HepG2 (cell line): ENCODE results near the gene SMIM29. TPM values are rescaled to one million over a fixed set of nuclear protein-coding genes. Genes with fewer than 3 reads are reported as not detected.

Source experiments
- ATAC-seq: fragments of 200-7000 bp; cut with Tn5 transposase; 3 replicates; pipeline ENCODE4 v1.9.1; 2020; ENCODE audit warnings: mild to moderate bottlenecking, moderate library complexity
- BruUV-seq: library from RNA; stranded (reverse); fragments of 400-500 nt; replicated peaks from 2 replicates; lab custom pipeline; 2021; lab: Mats Ljungman, UMichigan
- CTCF ChIA-PET: fragments of 300-600 bp; formaldehyde crosslinking; extraction: SDS; loops from one replicate; lab custom pipeline; 2021; ENCODE audit warnings: low total read pairs, inconsistent platforms, low intra/inter-chr PET ratio; lab: Yijun Ruan, JAX
- POLR2A ChIA-PET: fragments of 350-600 bp; sonication (Branson Sonifier 250); formaldehyde crosslinking; loops from one replicate; lab custom pipeline; 2020; ENCODE audit warnings: antibody characterized with exemption, inconsistent platforms; lab: Yijun Ruan, JAX
- DNase-seq: peaks from one replicate; pipeline ENCODE4 v3.0.0-alpha.2; 2015; ENCODE audit warnings: low spot score
- FAIRE-seq: peaks from 3 replicates; lab custom pipeline; 2011; peaks lifted over from hg19 to GRCh38; lab: Jason Lieb, UNC
- H2AFZ ChIP-seq: one replicate; pipeline ENCODE4 v1.6.1; 2011; ENCODE audit warnings: low read length, inconsistent platforms
- H3K27ac ChIP-seq: fragments of 300-600 bp; 3 replicates; pipeline ENCODE4 v1.8.0; 2011; ENCODE audit warnings: mixed run types, mild to moderate bottlenecking, mixed read lengths, low read length, inconsistent platforms; ENCODE audit not compliant: insufficient read depth; ENCODE audit errors: extremely low read length
- H3K27me3 ChIP-seq, 2 experiments: fragments of 200-600 bp in 1 of 2; 2 replicates in 1 of 2; 3 replicates in 1 of 2; pipeline versions ENCODE4 v1.6.0 to v1.8.0; 2011; ENCODE audit warnings: low read length in 2 of 2, mild to moderate bottlenecking in 2 of 2, moderate library complexity in 2 of 2, inconsistent platforms in 1 of 2; ENCODE audit not compliant: insufficient read depth in 2 of 2, control insufficient read depth in 1 of 2
- H3K36me3 ChIP-seq, 2 experiments: fragments of 200-600 bp in 1 of 2; replicated peaks in 1 of 2; 2 replicates in 1 of 2; 3 replicates in 1 of 2; pipeline versions ENCODE4 v1.5.1 to v1.8.0; 2011; ENCODE audit warnings: low read length in 2 of 2, inconsistent platforms in 1 of 2; ENCODE audit not compliant: insufficient read depth in 2 of 2, control insufficient read depth in 1 of 2
- H3K4me1 ChIP-seq: 2 replicates; pipeline ENCODE4 v1.5.1; 2012; ENCODE audit warnings: low read length, inconsistent platforms; ENCODE audit not compliant: insufficient read depth
- H3K4me2 ChIP-seq: 2 replicates; pipeline ENCODE4 v1.6.0; 2011; ENCODE audit warnings: low read depth, low read length, inconsistent platforms
- H3K4me3 ChIP-seq, 3 experiments: fragments of 200-600 bp in 1 of 3; sonication (generic), shearing (Covaris generic) in 1 of 3; replicated peaks in 1 of 3; 2 replicates each; pipeline ENCODE4 v1.5.1; 2011 to 2016; ENCODE audit warnings: low read length in 3 of 3, inconsistent platforms in 2 of 3, low read depth in 2 of 3, mild to moderate bottlenecking in 2 of 3, control low read depth in 1 of 3, mixed read lengths in 1 of 3; ENCODE audit not compliant: insufficient read depth in 1 of 3
- H3K79me2 ChIP-seq: one replicate; pipeline ENCODE4 v1.6.1; 2011; ENCODE audit warnings: low read length, inconsistent platforms; ENCODE audit not compliant: insufficient read depth
- H3K9ac ChIP-seq: 2 replicates; pipeline ENCODE4 v1.6.0; 2011; ENCODE audit warnings: mild to moderate bottlenecking, low read depth, low read length, inconsistent platforms; ENCODE audit not compliant: insufficient read depth
- H3K9me3 ChIP-seq: 2 replicates; pipeline ENCODE4 v1.5.1; 2012; ENCODE audit warnings: mild to moderate bottlenecking, low read length
- H4K20me1 ChIP-seq: 2 replicates; pipeline ENCODE4 v1.6.0; 2011; ENCODE audit warnings: inconsistent platforms, mild to moderate bottlenecking, low read length, moderate library complexity; ENCODE audit not compliant: insufficient read depth
- E2F1 ChIP-seq: sonication (generic); formaldehyde crosslinking; IDR thresholded peaks from 2 replicates; pipeline ENCODE4 v1.5.0; 2020; ENCODE audit warnings: missing genetic modification reagents
- SOX13 ChIP-seq, 3 experiments: fragments of 450-650 bp in 1 of 3; sonication (generic) in 1 of 3; formaldehyde crosslinking in 1 of 3; IDR thresholded peaks in 2 of 3; conservative IDR thresholded peaks in 1 of 3; 2 replicates each; pipeline versions ENCODE4 v1.5.0 to v1.6.1; 2016 to 2020; ENCODE audit warnings: antibody characterized with exemption in 1 of 3, mild to moderate bottlenecking in 1 of 3, missing compliant biosample characterization in 1 of 3, missing genetic modification reagents in 1 of 3, moderate library complexity in 1 of 3
- ZBTB40 ChIP-seq, 2 experiments: fragments of 450-650 bp in 1 of 2; sonication (generic) in 1 of 2; formaldehyde crosslinking in 1 of 2; IDR thresholded peaks; 2 replicates each; pipeline versions ENCODE4 v1.6.1 to v1.8.0; 2016 to 2022; ENCODE audit warnings: antibody characterized with exemption in 1 of 2, mild to moderate bottlenecking in 1 of 2, missing genetic modification reagents in 1 of 2
- ZEB1 ChIP-seq: IDR thresholded peaks from 2 replicates; pipeline ENCODE4 v1.6.1; 2012; ENCODE audit warnings: mild to moderate bottlenecking, low read depth, inconsistent platforms; ENCODE audit not compliant: insufficient replicate concordance
- ZNF275 ChIP-seq: sonication (generic); formaldehyde crosslinking; IDR thresholded peaks from 2 replicates; pipeline ENCODE4 v1.8.0; 2022; ENCODE audit warnings: missing genetic modification reagents, mild to moderate bottlenecking, inconsistent platforms, borderline replicate concordance
- ZNF672 ChIP-seq: sonication (generic); formaldehyde crosslinking; IDR thresholded peaks from 2 replicates; pipeline ENCODE4 v1.8.1; 2022; ENCODE audit warnings: missing genetic modification reagents
- WGBS: methylation state at CpG from one replicate; pipeline ENCODE4 v1.1.6; 2017; ENCODE audit warnings: low lambda C conversion rate; 5-methylcytosine and 5-hydroxymethylcytosine counted together
- in situ Hi-C: cut with HindIII; loops from 2 replicates; pipeline ENCODE4 v1.10.0; 2017; ENCODE audit warnings: low pct_unique_long_range_greater_than_20kb; ENCODE audit not compliant: extremely low pct_ligation_motif_present
- intact Hi-C: fragments of 100-400 bp; cut with micrococcal nuclease; formaldehyde crosslinking; loops from one replicate; pipeline ENCODE4 v1.10.0; 2022; ENCODE audit not compliant: unreplicated experiment
- polyA plus RNA-seq, 8 experiments: library from polyadenylated mRNA; depleted of rRNA in 3 of 8; stranded (reverse) in 7 of 8; unstranded in 1 of 8; fragments of >200 nt; fragmentation: Illumina TruSeq in 4 of 8; extraction: Trizol in 4 of 8; gene quantifications; 2 replicates each; pipeline versions ENCODE4 v1.2.1 to v1.2.3, GENCODE V29; 2011 to 2016; ENCODE audit warnings: low read depth in 4 of 8, missing spikeins in 1 of 8, mixed read lengths in 1 of 8; ENCODE audit not compliant: insufficient read depth in 1 of 8
- total RNA-seq, 5 experiments: library from RNA; depleted of rRNA; stranded (reverse); fragments of >200 nt; fragmentation: Illumina TruSeq; extraction: Trizol; gene quantifications; 2 replicates each; pipeline ENCODE4 v1.2.3, GENCODE V29; 2016; ENCODE audit warnings: low read depth in 1 of 5

SMIM29 gene
- total and polyA plus RNA-seq, 2 of the 13 experiments (the other 11 are each of a cell fraction or from before 2014, with no cell fraction given) = 8.8 to 15.3 TPM

- no peak for TF ChIP-seq E2F1 (CRISPR knock-in tag)
These were observed 42.9 kb downstream of the SMIM29 start (continued) for GRCh38 chr6:34205916-34206315.

- peaks cover 6% of the 10 kb centered on the region; the same call in 1 of the 2 replicates for H3K4me1 ChIP-seq
- peaks cover 5 to 27% of the 10 kb centered on the region in 2 experiments; a peak in 4 of 5 replicates for H3K27me3 ChIP-seq
- H3K36me3 ChIP-seq = no peaks in the 10 kb centered on the region
- ATAC-seq = no peak
- H3K27ac ChIP-seq = no peak overlapping the region
- TF ChIP-seq ZEB1 = no peak
- no peak for TF ChIP-seq SOX13 (IDR thresholded peaks at IDR 0.05)
- TF ChIP-seq SOX13 (CRISPR knock-in tag; conservative IDR thresholded peaks at IDR 0.05 in 1 of 2, IDR thresholded peaks at IDR 0.05 in 1 of 2) = no peak
- TF ChIP-seq ZBTB40 (IDR thresholded peaks at IDR 0.05) = no peak
- no peak for TF ChIP-seq ZBTB40 (CRISPR knock-in tag; IDR thresholded peaks at IDR 0.05)
- TF ChIP-seq ZNF672 (CRISPR knock-in tag) = no peak
- no peak for TF ChIP-seq ZNF275 (CRISPR knock-in tag)
- TF ChIP-seq, all 625 proteins: peak for 0
- Histone ChIP-seq H3K4me3 (no peak overlapping the region), H3K4me2 (no peak overlapping the region), H3K79me2 (no peaks in the 10 kb centered on the region), H3K9me3 (no peaks in the 10 kb centered on the region), H2AFZ (no peak overlapping the region), H4K20me1 (no peaks in the 10 kb centered on the region), H3K9ac (no peak overlapping the region)
- CTCF ChIA-PET = no interaction called here
- WGBS = 57% methylated on average over 3 of the region's 3 CpGs
- no peak for FAIRE-seq
- in situ Hi-C loops = no loop called here
- no peak for DNase-seq
- intact Hi-C loops = no loop called here
- POLR2A ChIA-PET = no interaction called here
- no TSS peak for BruUV-seq
These were observed 43.3 kb downstream of the SMIM29 start for GRCh38 chr6:34205466-34205865.
